HEK293 (cell line): ENCODE measurements around the gene TMEM98.

Experiments
- ATF2 ChIP-seq: fragments of 450-650 bp; formaldehyde crosslinking; IDR thresholded peaks from 2 replicates; pipeline ENCODE4 v1.5.1; 2016; ENCODE audit warnings: missing biosample characterization, missing genetic modification characterization, low read depth
- MYNN ChIP-seq: fragments of 450-650 bp; formaldehyde crosslinking; IDR thresholded peaks from 2 replicates; pipeline ENCODE4 v1.5.1; 2016; ENCODE audit warnings: missing biosample characterization, missing genetic modification characterization, borderline replicate concordance
- PRDM10 ChIP-seq: fragments of 450-650 bp; formaldehyde crosslinking; IDR thresholded peaks from 2 replicates; pipeline ENCODE4 v1.5.1; 2016; ENCODE audit warnings: missing biosample characterization, missing genetic modification characterization
- REST ChIP-seq: fragments of 450-650 bp; formaldehyde crosslinking; IDR thresholded peaks from 2 replicates; pipeline ENCODE4 v1.5.1; 2016; ENCODE audit warnings: missing biosample characterization, missing genetic modification characterization
- SETDB1 ChIP-seq: IDR thresholded peaks from one replicate; pipeline ENCODE4 v1.6.1; 2017; ENCODE audit warnings: mild to moderate bottlenecking, low read length, moderate library complexity, mixed read lengths; ENCODE audit not compliant: insufficient read length
- TCF7L2 ChIP-seq: IDR thresholded peaks from 2 replicates; pipeline ENCODE4 v1.6.1; 2011; ENCODE audit warnings: low read depth, mild to moderate bottlenecking, inconsistent platforms, low read length, moderate library complexity, borderline replicate concordance
- ZBTB8A ChIP-seq: fragments of 450-650 bp; formaldehyde crosslinking; IDR thresholded peaks from 2 replicates; pipeline ENCODE4 v1.5.1; 2016; ENCODE audit warnings: missing biosample characterization, missing genetic modification characterization
- ZNF112 ChIP-seq: fragments of 450-650 bp; formaldehyde crosslinking; IDR thresholded peaks from 2 replicates; pipeline ENCODE4 v1.5.0; 2017; ENCODE audit warnings: missing biosample characterization, missing genetic modification characterization
- ZNF747 ChIP-seq: fragments of 450-650 bp; formaldehyde crosslinking; IDR thresholded peaks from 2 replicates; pipeline ENCODE4 v1.5.1; 2016; ENCODE audit warnings: missing biosample characterization, missing genetic modification characterization
- TF ChIP-seq, protein P1 (sequence below): fragments of 450-650 bp; formaldehyde crosslinking; IDR thresholded peaks from 2 replicates; pipeline ENCODE4 v1.5.1; 2016; ENCODE audit warnings: missing biosample characterization, missing genetic modification characterization
- TF ChIP-seq, protein P2 (sequence below): fragments of 450-650 bp; formaldehyde crosslinking; optimal IDR thresholded peaks from 2 replicates; pipeline ENCODE3; 2016; ENCODE audit warnings: missing biosample characterization, mild to moderate bottlenecking, missing genetic modification characterization

GRCh38 chr17:32953045-32953444 lies 25.1 kb downstream of the TMEM98 start:
- TF ChIP-seq, protein P1, sequence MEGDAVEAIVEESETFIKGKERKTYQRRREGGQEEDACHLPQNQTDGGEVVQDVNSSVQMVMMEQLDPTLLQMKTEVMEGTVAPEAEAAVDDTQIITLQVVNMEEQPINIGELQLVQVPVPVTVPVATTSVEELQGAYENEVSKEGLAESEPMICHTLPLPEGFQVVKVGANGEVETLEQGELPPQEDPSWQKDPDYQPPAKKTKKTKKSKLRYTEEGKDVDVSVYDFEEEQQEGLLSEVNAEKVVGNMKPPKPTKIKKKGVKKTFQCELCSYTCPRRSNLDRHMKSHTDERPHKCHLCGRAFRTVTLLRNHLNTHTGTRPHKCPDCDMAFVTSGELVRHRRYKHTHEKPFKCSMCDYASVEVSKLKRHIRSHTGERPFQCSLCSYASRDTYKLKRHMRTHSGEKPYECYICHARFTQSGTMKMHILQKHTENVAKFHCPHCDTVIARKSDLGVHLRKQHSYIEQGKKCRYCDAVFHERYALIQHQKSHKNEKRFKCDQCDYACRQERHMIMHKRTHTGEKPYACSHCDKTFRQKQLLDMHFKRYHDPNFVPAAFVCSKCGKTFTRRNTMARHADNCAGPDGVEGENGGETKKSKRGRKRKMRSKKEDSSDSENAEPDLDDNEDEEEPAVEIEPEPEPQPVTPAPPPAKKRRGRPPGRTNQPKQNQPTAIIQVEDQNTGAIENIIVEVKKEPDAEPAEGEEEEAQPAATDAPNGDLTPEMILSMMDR = no peak
- TF ChIP-seq ATF2 (tag by site-specific recombination) = no peak
- TF ChIP-seq ZNF112 = no peak
- TF ChIP-seq, protein P2, sequence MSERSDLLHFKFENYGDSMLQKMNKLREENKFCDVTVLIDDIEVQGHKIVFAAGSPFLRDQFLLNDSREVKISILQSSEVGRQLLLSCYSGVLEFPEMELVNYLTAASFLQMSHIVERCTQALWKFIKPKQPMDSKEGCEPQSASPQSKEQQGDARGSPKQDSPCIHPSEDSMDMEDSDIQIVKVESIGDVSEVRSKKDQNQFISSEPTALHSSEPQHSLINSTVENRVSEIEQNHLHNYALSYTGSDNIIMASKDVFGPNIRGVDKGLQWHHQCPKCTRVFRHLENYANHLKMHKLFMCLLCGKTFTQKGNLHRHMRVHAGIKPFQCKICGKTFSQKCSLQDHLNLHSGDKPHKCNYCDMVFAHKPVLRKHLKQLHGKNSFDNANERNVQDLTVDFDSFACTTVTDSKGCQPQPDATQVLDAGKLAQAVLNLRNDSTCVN (tag by site-specific recombination) = no peak
- TF ChIP-seq SETDB1 = no peak
- no peak for TF ChIP-seq ZNF747 (tag by site-specific recombination)
- no peak for TF ChIP-seq MYNN
- TF ChIP-seq ZBTB8A (tag by site-specific recombination) = no peak
- no peak for TF ChIP-seq TCF7L2
- TF ChIP-seq PRDM10 (tag by site-specific recombination) = no peak
- no peak for TF ChIP-seq REST
